DMS53 (cell line): ENCODE measurements around the gene UNC119.

ENCODE experiments used
- DNase-seq: peaks from one replicate; lab custom pipeline; 2025; lab: John Stamatoyannopoulos, UW

The UNC119 gene

DNA sequence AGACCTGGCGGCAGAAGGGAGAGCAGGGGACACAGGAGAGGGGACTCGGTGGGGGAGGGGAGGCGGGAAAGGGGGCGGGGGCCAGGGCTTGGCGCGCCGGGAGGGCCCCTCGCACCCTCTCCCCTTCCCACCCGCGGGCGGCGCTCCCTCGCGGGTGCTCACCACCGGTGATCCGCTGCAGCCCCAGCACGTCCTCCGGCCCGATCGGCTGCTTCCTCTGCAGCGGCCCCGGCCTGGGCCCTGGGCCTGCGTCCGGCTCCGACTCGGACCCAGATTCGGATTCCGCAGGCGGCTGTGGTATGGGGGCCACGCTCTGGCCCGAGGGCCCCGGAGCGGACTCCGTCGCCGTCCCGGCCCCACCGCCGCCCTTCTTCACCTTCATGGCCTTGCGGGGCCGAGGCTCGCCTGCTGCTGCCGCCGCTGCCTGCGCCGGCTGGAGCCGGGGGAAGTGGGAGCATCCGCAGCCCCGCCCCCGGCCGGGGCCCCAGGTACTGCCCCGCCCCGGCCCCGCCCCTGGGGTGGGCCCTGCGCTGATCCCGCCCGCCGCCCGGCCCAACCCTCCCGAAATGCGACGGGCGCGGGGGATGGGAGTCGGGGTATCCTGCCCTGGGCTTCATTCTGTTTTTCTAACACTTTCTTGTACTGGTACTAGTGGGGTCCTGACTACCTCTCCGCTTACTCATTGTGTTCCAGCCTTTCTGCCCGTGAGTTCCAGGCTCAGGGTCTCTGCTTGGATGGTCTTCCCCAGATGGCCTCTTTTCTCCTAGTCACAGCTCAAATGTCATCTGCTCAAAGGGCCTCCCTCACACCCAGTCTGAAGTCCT, at the start of gene UNC119:
Gene UNC119, minus strand, starts transcription at position 449 of the 824 bp plus-strand sequence. Its CDS starts 67 bp downstream, at position 382.
- DNase-seq: peak; percentile 87

DNA sequence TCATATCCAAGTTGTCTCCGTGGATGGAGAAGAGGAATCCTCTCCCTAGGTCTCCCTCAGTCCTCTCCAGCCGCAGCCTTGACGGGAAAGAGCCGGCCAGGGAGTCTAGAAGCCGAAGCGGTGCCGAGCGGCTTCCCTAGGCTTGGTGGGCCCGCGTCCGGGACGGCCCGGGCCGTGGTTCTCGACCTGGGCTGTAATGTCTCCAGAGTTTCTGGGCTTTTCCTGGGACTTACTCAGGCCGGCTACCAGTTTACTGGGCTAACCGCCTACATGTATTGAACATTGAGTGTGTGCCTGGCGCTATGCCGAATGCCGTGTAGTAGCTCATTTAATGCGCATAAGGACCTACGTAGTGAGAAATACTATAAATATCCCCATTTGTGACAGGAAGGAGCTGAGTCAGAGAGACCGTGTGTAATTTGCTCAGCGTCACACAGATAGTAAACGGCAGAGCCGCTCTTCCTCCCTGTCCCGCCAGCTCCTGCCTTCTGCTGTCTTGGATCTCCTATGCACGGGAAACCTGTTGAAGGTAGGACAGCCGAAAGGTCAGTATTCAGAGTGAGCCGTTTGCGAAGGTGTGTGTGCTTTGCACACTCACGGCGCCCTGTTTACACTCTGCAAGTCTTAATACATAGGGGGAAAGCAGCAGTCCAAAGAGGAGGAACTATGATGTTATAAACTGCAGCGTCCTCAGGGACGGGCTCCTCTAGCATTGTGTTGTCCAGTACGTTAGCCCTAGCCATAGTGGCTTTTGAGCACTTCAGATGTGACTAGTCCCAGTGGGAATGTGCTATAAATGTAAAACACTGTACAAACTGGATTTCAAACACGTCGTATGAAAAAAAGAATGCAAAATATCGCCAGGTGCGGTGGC, 47.1 kb upstream of the UNC119 start:
- peak; percentile 92 for DNase-seq

DNA sequence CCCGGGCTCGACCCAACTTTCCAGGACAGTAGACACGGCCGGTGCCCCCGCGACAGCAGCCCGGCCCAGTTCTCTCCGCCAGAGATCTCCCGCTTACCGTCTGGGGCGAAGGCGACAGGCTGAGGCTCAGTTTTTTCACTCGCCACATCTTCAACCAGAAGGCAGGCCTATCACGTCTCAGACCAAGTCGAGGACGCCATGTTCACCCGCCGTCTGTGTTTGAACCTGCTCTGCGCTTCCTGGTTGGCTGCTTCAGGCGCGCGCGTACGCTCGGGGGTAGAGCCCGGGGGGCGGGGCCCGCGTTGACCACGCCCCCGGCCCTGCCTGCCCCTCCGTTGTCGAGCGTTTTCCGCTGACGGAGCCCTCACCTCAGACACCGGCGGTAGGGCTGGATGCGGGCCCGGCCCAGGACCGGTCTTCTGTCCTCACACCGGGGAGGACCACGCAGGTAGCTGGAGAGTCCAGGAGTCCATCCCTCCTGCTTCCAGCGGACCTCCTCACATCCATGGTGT, 46.4 kb upstream of the UNC119 start, which contains the start of gene SPAG5:
Gene SPAG5, minus strand, starts transcription at position 227 of the 512 bp plus-strand sequence. Its CDS starts 79 bp downstream, at position 148.
- peak; percentile 94 for DNase-seq

DNA sequence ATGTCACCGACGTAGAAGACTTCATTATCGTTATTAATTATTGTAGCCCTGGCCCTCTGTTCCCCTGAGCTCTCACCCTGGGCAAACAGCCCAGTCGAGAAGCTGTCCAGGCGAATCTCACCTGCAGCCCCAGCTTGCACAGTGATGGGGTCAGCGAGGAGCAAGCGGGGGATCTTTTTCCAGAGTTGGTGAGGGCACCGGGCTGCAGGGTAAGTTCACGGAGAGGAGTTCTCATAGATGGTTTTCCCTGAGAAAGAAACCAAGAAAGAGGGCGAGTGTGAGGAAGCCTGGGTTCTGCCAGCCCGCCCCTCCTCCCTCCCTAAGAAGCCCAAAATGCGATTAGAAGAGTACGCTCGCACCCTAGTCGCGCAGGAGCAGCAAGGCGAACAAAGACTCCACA, 46.0 kb upstream of the UNC119 start:
- no peak for DNase-seq

DNA sequence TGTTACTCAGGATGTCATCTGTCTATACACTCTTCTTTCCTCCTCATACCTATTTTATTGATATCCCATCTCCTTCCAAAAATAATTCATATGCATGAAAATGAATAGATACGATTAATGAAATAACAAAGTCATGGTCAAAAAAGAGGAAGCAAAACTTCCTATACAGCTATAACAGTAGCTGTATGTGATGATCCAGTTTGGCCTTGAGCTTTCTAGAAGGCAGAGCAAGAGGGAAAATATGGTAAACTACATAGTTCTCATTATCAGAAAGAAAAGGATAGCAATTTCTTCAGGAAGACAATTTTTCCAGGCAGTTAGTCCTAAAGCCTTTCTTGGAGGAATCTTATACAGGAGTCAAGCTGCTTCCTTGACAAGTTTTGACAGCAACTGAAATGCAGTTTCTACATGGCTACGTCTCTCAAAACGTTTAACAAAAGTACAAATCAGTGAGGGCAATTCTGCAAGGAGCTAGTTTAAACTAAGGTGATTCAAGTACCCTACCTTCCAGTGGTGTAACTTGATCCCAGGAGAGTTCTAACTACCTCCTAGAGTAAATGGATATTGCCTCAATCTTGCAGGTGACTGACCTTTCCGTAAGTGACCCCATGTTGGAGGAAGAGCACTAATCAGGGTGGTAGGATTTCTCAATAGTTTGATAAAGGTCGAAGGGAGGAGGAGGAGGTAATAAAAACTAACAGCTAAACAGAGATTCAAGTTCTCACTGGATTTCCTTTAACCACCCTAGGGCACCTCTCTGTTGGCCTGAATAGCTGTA, 45.4 kb upstream of the UNC119 start:
- DNase-seq: peak; percentile 23

DNA sequence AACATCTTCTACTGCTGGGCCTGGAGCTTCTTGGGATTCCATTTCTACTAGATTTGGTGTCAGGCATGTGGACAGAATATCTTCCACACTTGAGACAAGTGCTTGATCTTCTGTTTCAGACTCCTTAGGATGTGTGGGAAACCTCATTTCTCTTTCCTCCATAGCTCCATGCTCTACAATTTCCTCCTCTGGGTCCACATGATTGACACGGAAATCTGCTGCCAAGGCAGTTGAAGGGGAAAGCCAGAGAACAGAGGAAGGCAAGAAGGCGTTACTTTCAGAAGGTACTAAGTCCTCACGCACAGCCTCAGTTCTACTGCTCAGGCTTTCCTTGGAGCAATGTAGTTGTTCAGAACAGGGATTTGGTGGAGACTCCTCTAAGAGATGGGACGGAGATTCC, 39.8 kb upstream of the UNC119 start:
- no peak for DNase-seq

DNA sequence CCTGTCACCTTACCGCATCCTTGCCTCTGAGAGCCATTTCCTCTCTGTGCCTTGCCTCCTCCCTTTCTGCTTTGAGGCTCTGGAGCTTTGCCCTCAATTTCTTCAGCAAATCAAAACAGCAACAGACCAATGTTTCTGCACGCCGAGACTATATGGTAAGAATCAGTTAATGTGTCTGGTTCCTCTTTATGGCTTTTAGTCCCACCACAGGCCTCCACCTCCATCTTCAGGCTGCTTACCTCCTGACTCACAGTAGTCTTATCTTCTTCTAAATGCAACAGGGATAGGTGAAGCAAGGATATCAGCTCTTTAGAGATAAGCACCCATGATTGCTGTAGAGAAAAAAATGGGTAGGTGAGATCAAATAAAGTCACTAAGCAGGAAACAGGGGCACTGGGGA, 33.4 kb upstream of the UNC119 start:
- no peak for DNase-seq

DNA sequence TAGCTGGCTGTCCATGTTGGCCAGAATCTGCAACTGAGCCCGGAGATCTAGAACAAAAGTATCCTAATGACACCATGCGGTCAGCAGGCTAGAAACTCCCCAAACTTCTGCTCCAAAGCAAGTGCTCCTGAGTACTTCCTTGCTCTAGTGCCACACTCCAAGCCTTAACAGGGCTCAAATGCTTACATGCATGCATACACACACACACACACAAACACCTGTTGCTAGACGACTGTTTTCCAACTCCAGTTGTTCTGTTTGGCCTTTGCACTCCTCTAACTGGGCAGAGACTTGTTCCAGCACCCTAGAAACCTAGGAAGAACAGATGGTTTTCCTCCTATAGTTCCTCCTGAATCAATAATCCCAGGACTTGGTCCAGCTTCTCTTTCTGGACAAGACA, 32.0 kb upstream of the UNC119 start:
- DNase-seq: no peak

DNA sequence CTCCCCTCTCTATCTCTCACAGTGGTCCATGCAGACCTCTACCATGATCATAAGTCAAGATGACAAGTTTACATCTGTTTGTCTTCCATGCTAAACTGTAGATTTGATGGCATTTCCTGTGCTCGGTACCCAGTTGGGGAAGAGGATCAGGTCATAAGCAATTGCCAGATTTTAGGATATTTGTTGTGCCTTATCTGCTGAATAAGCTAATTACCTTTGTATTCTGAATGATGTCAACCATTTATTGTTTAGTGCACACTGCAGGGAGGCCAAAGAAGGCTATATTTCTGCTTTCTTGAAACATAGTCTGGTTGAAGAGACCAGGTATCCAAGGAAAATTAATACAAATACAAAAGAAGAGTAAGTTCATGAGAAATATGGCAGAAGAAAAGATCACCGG, 30.1 kb upstream of the UNC119 start:
- DNase-seq: no peak

DNA sequence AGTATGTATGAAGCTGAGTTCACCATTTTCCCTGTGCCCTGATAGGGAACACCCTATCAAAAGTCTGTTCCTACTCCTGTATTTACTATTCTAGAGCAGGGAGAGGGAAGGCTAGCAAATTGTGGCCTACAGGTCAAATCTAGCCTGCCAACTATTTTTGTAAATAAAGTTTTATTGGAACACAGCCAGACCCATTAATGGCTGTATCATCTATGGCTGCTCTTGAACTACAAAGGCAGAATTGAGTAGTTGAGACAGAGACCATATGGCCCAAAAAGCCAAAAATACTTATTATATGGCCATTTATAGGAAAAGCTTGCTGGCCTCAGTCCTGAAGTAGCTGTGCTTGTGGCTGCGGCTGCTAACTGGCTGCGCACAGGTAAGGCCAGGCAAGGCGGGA, 28.5 kb upstream of the UNC119 start:
- DNase-seq: no peak

DNA sequence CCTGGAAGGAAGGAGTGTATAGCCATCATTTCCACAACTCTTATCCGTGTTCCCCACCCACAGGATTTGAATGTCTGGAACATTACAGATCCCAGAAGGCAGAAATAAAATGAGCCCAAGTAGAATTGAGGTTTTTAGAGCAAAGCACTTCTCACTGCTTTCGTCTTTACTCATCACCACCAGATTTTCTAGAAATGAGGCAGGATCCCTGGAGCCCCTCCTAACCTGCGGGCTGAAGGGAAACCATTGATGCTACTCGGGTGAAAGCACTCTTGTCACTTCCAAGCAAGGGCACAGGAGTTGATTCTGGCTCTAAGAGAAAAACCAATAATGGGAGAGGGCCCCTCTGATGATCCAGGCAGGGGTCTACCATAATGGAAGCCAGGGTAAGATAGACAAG, 27.1 kb upstream of the UNC119 start:
- DNase-seq: no peak

DNA sequence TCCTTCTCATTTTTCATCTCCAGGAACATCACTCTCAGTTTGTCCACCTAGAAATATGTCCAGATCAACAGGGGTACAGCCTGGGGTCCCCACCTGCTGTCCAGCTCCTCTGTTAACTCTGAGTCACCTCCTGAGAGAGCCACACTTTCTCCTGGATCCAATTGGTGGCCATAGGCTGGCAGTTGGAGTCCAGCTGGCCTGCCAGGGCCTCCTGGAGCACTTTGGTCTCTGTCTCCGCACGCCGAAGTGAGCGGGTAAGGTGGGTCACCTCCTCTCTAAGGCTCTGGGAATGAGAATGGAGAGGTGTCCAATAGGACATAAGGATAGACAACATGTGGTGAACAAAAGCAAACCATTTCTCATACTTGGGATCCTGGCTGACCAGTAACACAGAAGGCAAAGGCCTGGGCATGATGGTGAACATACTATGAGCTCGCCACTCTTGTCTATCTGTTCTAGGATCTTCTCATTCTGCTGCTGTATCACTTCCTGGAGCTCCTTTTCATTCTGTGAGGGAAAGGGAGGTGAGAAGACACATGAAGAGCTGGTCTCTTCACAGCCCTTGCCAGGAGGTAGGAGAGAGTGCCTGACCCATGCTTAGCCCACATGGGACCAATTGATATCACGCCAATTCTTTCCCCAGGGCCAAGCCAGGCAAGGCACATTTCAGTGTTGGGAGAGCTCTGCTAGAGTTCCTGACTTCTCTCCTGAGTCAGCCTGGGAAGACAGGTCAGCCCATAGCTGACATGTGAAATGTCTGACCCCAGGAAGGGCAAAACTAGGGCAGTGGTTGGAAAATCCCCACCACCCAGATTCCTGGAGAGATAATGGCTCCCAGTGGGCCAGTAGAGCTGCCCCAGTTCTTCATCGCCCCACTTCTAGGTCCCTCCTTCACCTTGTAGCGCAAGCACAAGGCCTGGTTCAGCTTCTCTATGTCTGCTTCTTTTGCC, 26.1 kb upstream of the UNC119 start:
- DNase-seq: no peak

DNA sequence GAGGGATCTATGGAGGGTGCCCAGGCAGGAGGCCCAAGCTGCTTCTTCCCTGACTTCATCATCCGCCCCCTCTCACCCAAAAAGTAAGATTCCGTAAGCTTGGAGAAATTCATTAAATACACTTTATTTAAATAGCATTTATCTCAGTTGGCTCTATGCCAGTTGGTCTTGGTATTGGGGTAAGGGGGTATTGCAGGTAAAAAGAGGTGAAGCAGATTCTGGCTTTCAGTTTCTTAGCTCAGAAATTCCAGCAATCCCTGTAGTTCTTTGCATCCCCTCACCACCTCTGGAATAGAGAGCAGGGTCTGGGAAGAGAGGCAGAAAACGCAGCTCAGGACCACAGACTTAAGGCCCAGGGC, 25.0 kb upstream of the UNC119 start:
- DNase-seq: no peak

DNA sequence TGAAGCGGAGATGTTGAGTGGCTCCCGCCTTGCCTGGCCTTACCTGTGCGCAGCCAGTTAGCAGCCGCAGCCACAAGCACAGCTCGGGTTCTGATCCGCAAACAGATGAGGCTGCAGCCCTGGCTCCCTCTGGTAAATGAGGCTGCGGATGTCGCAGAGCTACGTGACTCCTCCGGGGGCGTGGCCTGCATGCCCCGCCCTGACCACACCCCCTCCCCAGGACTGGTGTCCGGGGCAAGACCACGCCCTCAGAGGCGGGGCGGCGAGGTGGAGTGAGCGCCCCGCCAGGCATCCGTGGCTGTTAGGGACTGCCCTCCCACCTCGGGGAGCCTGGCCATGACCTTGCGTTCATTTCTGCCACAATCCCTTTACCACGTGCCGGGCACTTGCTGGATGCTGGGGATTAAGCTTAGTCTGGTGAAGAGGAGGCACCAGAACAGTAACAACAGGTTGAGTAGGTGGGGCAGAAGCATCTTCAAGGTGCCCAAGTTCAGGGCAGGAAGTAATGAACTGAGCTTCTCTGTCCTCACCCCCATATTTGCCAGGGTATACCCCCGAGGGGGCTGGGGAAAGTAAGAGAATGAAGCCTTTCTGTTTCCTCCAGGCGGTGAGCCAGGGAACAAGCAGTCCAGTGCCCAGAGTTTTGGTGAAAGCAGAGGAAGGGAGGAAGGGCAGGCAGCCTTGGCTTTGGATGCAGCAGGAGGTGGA, 24.5 kb upstream of the UNC119 start, which contains the start of gene ALDOC:
Gene ALDOC, minus strand, starts transcription at position 138 of the 708 bp plus-strand sequence. CDS start 1,363 bp downstream, outside the sequence.
- peak; percentile 97 for DNase-seq

DNA sequence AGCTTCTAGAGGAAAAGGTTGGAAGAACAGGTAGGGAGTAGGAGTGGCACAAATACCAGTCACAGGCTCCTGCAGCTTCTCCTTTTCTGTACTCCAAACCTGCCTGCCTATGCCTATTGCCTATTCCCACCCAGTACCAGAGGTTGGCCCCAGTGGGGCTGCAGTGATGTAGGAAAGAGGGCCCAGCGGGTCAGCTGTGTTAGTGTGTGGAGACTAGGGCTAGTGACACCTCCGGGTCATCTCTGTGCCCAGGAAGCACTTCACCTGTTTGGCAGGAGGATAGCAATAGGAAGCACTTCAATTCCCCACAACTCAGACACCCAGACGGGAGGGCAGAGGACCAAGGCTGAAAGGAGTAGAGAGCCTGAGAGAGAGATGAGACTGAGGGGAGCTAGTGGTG, 23.6 kb upstream of the UNC119 start:
- DNase-seq: peak; percentile 33

DNA sequence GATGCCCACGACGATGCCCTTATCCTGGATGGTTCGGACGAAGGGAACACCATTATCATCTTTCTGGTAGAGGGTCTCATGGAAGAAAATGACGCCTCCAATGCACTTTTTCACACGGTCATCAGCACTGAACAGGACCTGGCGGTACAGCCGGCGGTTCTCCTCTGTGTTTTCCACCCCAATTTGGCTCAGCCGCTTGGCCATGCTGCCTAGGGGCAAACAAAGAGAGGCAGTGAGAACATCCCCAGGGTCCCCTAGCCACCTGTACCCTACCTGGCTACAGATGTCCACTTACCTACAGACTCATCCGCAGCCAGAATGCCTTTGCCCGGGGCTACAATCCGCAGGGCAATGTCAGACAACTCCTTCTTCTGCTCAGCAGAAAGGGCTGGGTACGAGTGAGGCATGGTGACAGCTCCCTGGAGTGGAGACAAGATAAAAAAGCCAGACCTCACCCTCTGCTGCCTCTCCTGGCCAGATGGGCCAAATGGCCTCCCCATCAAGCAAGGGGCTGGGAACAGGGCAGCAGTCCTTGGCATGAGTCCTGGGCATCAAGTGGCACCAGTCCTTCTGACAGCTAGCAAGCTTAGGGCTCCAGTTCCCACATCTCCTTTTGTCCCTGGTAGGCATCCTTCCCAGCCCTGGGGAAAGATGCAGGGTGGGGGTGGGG, 22.8 kb upstream of the UNC119 start:
- peak; percentile 14 for DNase-seq

DNA sequence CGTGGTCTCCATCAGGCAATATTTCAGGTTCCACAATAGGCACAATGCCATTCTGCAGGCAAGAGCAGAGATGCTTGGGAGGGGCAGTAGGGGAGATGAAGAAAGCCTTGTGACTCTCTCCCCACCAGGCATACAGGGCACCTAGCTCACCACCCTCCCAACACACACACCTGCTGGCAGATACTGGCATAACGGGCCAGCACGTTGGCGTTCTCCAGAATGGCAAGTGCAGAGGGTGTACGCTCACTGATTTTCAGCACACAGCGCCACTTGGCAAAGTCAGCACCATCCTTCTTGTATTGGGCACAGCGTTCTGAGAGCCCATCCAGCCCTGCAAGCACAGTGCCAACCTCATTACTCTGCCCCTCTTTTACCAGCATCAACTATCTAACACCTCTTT, 22.1 kb upstream of the UNC119 start:
- peak; percentile 30 for DNase-seq

DNA sequence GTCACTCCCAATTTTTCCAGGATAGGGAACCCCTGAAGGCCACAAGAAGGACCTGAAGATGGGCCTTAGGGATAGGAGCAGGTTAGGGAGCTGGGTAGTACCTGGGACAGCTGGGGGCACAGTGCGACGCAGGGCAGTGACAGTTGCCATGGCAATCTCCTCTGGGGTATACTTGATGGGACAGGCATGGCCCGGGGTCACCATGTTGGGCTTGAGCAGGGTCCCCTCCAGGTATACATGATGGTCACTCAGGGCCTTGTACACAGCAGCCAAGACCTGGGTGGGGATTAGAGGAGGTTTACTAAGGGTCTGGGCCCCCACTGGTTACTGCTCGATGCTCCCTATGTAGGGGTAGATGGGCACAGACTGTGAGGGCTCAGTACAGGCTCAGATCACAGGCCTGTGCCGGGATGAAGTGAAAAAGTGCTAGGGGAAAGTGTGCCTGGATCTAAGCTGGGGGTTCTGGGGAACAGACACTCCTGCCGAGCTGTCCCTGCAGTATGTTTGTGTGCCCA, 21.6 kb upstream of the UNC119 start:
- no peak for DNase-seq

DNA sequence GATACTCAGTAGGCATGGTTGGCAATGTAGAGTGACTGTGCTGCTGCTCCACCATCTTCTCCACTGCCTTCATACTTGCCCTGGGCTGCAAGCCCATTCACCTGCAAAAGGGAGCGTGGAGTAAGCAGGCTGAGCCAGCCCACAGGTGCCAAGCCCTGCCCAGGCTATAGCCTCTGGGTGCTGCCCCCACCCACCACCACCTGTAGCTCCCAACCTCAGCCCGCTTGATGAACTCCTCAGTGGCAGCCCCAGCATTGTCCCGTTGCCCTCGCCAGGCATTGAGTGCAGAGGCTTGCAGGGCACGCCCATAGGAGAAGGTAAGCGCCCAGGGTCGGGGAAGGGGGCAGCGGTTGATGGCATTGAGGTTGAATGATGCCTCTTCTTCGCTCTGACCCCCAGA, 21.1 kb upstream of the UNC119 start:
- no peak for DNase-seq
